DOHH2 (cell line): ENCODE results near the gene ZBTB24.

Experiments
- H3F3A ChIP-seq: fragments of 200-600 bp; sonication (generic), shearing (Covaris generic); 2 replicates; pipeline ENCODE4 v1.6.0; 2016; ENCODE audit warnings: antibody characterized with exemption, mild to moderate bottlenecking; ENCODE audit not compliant: control insufficient read depth, insufficient read depth
- H3K27ac ChIP-seq: fragments of 200-600 bp; sonication (generic); 2 replicates; pipeline ENCODE4 v1.5.1; 2014; ENCODE audit warnings: low read depth, mild to moderate bottlenecking, low read length, moderate library complexity
- H3K27me3 ChIP-seq: fragments of 200-600 bp; sonication (generic); 2 replicates; pipeline ENCODE4 v1.6.1; 2014; ENCODE audit warnings: mild to moderate bottlenecking, low read length, mixed read lengths; ENCODE audit not compliant: control insufficient read depth
- H3K36me3 ChIP-seq: fragments of 200-600 bp; sonication (generic); 2 replicates; pipeline ENCODE4 v1.6.1; 2014; ENCODE audit warnings: mild to moderate bottlenecking, low read length, moderate library complexity, mixed read lengths; ENCODE audit not compliant: control insufficient read depth
- H3K4me1 ChIP-seq: fragments of 200-600 bp; sonication (generic); 2 replicates; pipeline ENCODE4 v1.6.1; 2014; ENCODE audit warnings: mild to moderate bottlenecking, low read length, mixed read lengths; ENCODE audit not compliant: control insufficient read depth
- H3K4me2 ChIP-seq: fragments of 200-600 bp; sonication (generic); 2 replicates; pipeline ENCODE4 v1.6.0; 2014; ENCODE audit warnings: mild to moderate bottlenecking, low read length, moderate library complexity
- H3K4me3 ChIP-seq: fragments of 200-600 bp; sonication (generic); 2 replicates; pipeline ENCODE4 v1.5.1; 2014; ENCODE audit warnings: mild to moderate bottlenecking, low read length, mixed read lengths
- H3K79me2 ChIP-seq: fragments of 200-600 bp; sonication (generic); 2 replicates; pipeline ENCODE4 v1.6.1; 2014; ENCODE audit warnings: mild to moderate bottlenecking, low read length, mixed read lengths; ENCODE audit not compliant: control insufficient read depth
- H3K9me2 ChIP-seq: fragments of 200-600 bp; sonication (generic); replicated peaks from 2 replicates; pipeline ENCODE4 v1.6.1; 2014; ENCODE audit warnings: mild to moderate bottlenecking, low read length, mixed read lengths; ENCODE audit not compliant: control insufficient read depth
- H3K9me3 ChIP-seq: fragments of 200-600 bp; sonication (generic); 2 replicates; pipeline ENCODE4 v1.6.1; 2014; ENCODE audit warnings: antibody characterized with exemption, low read length, mixed read lengths; ENCODE audit not compliant: control insufficient read depth, insufficient read depth
- H4K20me1 ChIP-seq: fragments of 200-600 bp; sonication (generic); 2 replicates; pipeline ENCODE4 v1.6.0; 2014; ENCODE audit warnings: low read depth, mild to moderate bottlenecking, antibody characterized with exemption, low read length, moderate library complexity; ENCODE audit not compliant: control insufficient read depth, insufficient read depth
- CTCF ChIP-seq: fragments of 200-600 bp; sonication (generic); IDR thresholded peaks from one replicate; pipeline ENCODE4 v1.5.1; 2014; ENCODE audit warnings: antibody characterized with exemption, mild to moderate bottlenecking, low read depth, low read length; ENCODE audit not compliant: poor library complexity, severe bottlenecking
- EZH2phosphoT487 ChIP-seq: fragments of 200-600 bp; sonication (generic); IDR thresholded peaks from 2 replicates; pipeline ENCODE4 v1.6.1; 2017; ENCODE audit warnings: borderline replicate concordance, mild to moderate bottlenecking, antibody characterized with exemption, low read length, moderate library complexity, mixed read lengths

The ZBTB24 gene

GRCh38 chr6:109507490-109508072 lies 24.6 kb upstream of the ZBTB24 start:
- Histone ChIP-seq H3K9me2 (no peaks in the 10 kb centered on the region), H3K27ac (no peak overlapping the region), H3K4me1 (no peaks in the 10 kb centered on the region), H3K36me3 (no peaks in the 10 kb centered on the region), H4K20me1 (no peaks in the 10 kb centered on the region), H3K79me2 (no peaks in the 10 kb centered on the region), H3K27me3 (peaks cover 4% of the 10 kb centered on the region; the same call in 1 of the 2 replicates), H3F3A (no peaks in the 10 kb centered on the region), H3K4me2 (no peak overlapping the region), H3K4me3 (no peak overlapping the region), H3K9me3 (no peaks in the 10 kb centered on the region)
- TF ChIP-seq EZH2phosphoT487 (no peak), CTCF (no peak)

GRCh38 chr6:109506841-109507240 lies 23.8 kb upstream of the ZBTB24 start:
- no peaks in the 10 kb centered on the region for H4K20me1 ChIP-seq
- no peaks in the 10 kb centered on the region for H3K79me2 ChIP-seq
- no peaks in the 10 kb centered on the region for H3K9me3 ChIP-seq
- no peaks in the 10 kb centered on the region for H3K36me3 ChIP-seq
- H3K27me3 ChIP-seq = peaks cover 10% of the 10 kb centered on the region; the same call in 1 of the 2 replicates
- no peak overlapping the region for H3K4me2 ChIP-seq
- no peak overlapping the region for H3K4me3 ChIP-seq
- H3K9me2 ChIP-seq = no peaks in the 10 kb centered on the region
- no peak overlapping the region for H3K27ac ChIP-seq
- H3K4me1 ChIP-seq = no peaks in the 10 kb centered on the region
- no peak for TF ChIP-seq EZH2phosphoT487
- TF ChIP-seq CTCF = no peak
- H3F3A ChIP-seq = no peaks in the 10 kb centered on the region

GRCh38 chr6:109506314-109506713 lies 23.3 kb upstream of the ZBTB24 start:
- Histone ChIP-seq H3K79me2 (no peaks in the 10 kb centered on the region), H3K4me3 (no peak overlapping the region), H3K4me2 (no peak overlapping the region), H3K9me3 (no peaks in the 10 kb centered on the region), H3K36me3 (no peaks in the 10 kb centered on the region), H3K9me2 (no peaks in the 10 kb centered on the region), H3K4me1 (no peaks in the 10 kb centered on the region), H3K27ac (no peak overlapping the region), H4K20me1 (no peaks in the 10 kb centered on the region), H3F3A (no peaks in the 10 kb centered on the region), H3K27me3 (peaks cover 10% of the 10 kb centered on the region; the same call in 1 of the 2 replicates)
- TF ChIP-seq EZH2phosphoT487 (no peak), CTCF (no peak)
